Measurements from ENCODE around the gene XPNPEP3.
"Not testable (repeated sequence)": the region's sequence is repeated elsewhere in the genome, so short reads cannot be mapped to it uniquely, and the experiment has no call there.

XPNPEP3 gene

DNA sequence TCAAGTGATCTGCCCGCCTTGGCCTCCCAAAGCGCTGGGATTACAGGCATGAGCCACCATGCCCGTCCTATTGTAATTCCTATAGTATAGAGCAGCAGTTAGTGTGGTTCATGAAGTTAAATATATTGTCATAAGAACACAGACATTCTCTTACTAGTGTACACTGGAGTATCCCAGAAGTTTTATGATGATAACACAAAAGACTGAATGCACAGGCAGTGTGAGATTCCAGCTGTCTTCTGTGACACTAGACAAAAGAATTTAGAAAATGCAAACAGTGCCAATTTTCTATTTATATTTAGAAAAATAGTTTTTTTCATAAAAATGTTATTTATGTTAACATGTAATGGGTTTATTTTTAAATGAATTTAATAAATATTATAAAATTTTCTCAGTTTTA is 54.8 kb downstream of the XPNPEP3 start:
- no peak overlapping the region for H3K27ac ChIP-seq
- TF ChIP-seq, protein P1, sequence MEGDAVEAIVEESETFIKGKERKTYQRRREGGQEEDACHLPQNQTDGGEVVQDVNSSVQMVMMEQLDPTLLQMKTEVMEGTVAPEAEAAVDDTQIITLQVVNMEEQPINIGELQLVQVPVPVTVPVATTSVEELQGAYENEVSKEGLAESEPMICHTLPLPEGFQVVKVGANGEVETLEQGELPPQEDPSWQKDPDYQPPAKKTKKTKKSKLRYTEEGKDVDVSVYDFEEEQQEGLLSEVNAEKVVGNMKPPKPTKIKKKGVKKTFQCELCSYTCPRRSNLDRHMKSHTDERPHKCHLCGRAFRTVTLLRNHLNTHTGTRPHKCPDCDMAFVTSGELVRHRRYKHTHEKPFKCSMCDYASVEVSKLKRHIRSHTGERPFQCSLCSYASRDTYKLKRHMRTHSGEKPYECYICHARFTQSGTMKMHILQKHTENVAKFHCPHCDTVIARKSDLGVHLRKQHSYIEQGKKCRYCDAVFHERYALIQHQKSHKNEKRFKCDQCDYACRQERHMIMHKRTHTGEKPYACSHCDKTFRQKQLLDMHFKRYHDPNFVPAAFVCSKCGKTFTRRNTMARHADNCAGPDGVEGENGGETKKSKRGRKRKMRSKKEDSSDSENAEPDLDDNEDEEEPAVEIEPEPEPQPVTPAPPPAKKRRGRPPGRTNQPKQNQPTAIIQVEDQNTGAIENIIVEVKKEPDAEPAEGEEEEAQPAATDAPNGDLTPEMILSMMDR (IDR thresholded peaks at IDR 0.05), result no peak
- H3K4me3 ChIP-seq, result no peak overlapping the region
- DNase-seq (ENCODE audit: low spot score), result no peak

- DNase-seq (ENCODE audit: low spot score); H3K4me3 ChIP-seq; H3K27ac ChIP-seq: not testable (repeated sequence)
Observed at GRCh38 chr22:40912987-40913386, 56.0 kb downstream of the XPNPEP3 start.

DNA sequence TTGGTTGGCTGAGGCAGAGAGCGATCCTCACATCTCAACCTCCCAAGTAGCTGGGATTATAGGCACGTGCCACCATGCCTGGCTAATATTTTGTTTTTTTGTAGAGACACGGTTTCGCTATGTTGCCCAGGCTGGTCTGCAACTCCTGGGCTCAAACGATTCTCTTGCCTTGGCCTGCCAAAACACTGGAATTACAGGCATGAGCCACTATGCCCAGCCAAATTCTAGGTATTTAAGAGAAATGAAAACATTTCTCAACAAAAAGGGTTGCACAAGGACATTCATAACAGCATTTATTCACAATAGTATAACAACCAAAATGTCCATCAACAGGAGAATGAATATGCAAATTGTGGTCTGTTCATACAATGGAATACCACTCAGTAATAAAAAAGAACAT is 62.5 kb downstream of the XPNPEP3 start:
- Histone ChIP-seq H3K4me3 (no peak overlapping the region), H3K27ac (peak overlapping the region in 1 of 2 donors; percentile 71)
- DNase-seq (ENCODE audit: low spot score), result no peak
- TF ChIP-seq, protein P1 (IDR thresholded peaks at IDR 0.05), result no peak

DNA sequence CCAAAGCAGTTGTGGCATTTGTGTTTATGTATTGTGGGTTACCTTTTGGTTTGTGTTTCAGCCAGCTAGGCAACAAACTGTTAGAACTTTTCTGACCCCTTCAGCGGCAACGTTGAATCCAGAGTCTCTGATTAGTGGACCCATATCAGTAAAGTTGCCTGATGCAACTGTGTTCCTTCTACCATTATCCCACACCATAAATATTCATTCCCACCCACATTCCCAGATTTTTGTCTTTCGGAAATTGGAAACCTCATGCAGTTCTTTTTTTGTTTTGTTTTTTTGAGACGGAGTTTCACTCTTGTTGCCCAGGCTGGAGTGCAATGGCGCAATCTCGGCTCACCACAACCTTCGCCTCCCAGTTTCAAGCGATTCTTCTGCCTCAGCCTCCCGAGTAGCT is 63.6 kb downstream of the XPNPEP3 start:
- Histone ChIP-seq H3K27ac (no peak overlapping the region), H3K4me3 (no peak overlapping the region)
- no peak for DNase-seq (ENCODE audit: low spot score)
- TF ChIP-seq, protein P1 (IDR thresholded peaks at IDR 0.05), result no peak

GRCh38 chr22:40922484-40923303 is 65.7 kb downstream of the XPNPEP3 start:
- TF ChIP-seq, protein P1 (IDR thresholded peaks at IDR 0.05), result peak; percentile 59
- no peak overlapping the region for H3K27ac ChIP-seq
- H3K4me3 ChIP-seq, result no peak overlapping the region
- DNase-seq (ENCODE audit: low spot score), result no peak

- TF ChIP-seq, protein P1 (IDR thresholded peaks at IDR 0.05), result no peak
Observed at GRCh38 chr22:40928657-40929056, 71.7 kb downstream of the XPNPEP3 start.

DNA sequence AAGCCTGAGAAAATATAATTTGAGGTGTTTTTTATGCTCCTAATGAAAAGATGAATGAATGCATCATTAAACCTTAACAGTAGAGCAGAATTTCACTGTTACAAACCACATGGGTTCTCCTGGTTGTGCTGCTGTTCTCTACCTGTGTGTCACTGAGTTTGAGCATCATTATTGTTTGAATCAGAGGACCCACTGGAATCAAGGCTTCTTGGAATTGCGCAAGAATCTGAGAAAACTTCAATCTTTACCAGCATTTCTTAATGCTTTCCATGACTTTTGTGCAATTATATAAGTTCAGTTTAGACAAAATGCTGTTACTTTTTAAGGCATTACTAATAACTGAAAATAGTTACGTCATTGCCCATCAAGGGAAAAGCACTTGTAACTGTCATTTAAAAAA is 75.4 kb downstream of the XPNPEP3 start:
- DNase-seq (ENCODE audit: low spot score), result no peak
- TF ChIP-seq, protein P1 (IDR thresholded peaks at IDR 0.05), result no peak
- Histone ChIP-seq H3K4me3 (no peak overlapping the region), H3K27ac (no peak overlapping the region)

More at GRCh38 chr22:40928657-40929056, 71.7 kb downstream of the XPNPEP3 start:
- no peak for DNase-seq (ENCODE audit: low spot score)
- no peak overlapping the region for H3K27ac ChIP-seq
- no peak overlapping the region for H3K4me3 ChIP-seq

Data from coronary artery (tissue), 2 donors.